HG02885 (cell line): ENCODE measurements around the gene ENOX1.
A peak's percentile ranks its signal among the peaks of the same experiment; 100 is the strongest.

ENCODE experiments used
- ATAC-seq: cut with Tn5 transposase; IDR thresholded peaks from one replicate; pipeline ENCODE4 v1.9.1; 2021; ENCODE audit warnings: mild to moderate bottlenecking; ENCODE audit not compliant: unreplicated experiment, poor library complexity

The ENOX1 gene

DNA sequence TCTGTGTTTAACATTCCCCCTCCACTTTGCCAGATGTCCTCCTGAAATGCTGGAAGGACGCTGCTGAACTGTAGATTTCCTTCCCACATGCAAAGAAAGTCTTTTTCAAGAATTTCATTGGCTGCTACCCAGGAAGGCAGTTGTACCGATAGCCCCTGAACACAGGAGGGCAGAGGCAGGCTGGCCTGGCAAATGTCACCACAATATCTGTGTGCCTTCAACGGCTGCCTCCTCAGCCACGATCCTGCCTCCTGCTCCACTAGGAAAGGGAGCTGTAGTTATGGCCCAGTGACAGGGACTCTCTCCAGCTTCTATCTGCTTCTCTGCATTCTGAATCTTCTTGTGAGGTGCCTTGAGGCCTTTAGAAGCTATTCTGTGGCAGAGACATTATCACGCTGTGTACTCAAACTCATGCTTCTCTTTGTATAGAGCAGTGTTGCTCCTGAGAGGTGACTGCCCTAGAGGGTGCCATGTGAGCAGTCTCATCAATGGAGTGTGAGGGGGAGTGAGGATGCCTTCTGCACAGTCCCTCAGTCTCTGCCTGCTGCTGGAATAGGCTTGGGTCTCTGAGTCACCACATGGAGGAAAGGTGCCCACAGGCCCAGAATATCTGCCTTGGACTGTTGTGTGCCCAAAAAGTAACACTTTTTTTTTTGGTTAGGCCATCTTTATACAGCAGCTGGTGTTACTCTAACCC, 483.6 kb downstream of the ENOX1 start:
- ATAC-seq, result peak; percentile 55

DNA sequence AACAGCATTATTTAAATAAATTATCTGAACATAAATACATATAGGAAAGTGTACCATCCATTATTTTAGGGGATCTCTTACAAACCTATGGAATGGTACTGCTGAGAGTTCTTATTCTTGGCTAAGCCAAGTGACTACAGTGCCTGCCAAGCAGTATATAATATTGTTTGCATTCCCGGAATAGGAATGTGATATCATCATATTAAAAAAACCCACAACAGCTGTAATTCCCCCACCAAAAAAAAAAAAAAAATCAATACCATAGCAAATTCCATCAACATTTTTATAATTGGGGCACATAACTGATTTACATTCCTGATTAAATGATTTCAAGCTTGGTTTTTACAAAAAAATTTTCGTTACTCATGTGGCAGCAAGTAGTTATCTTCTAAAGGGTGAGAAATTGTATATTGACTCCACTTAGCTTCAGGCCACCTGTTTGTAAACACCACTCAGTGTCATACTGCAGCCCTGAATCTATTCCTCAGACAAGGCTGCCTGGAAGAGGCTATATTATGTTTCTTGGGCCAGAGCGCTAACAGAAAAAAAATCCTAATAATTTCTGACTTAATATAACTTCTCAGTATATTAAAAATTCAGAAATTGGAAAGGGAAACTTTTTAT, 485.3 kb downstream of the ENOX1 start:
- ATAC-seq, result no peak

DNA sequence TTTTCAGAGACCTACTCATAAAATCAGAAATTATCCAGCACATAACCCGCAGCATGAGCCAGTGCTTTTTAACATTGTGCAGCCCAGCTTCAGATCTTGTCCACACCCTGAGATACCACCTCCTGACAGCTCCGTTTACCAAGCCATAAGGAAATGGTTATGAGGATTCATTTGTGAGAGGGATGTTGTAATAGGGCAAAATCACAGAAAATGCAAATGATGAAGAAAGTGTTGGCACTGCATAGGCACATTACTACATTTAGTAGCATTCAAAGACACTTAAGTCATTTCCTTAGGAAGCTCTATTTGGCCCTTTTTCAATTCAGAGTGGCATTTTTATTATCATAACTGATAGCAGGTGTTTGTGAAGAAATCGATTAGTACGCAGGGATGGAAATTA, 485.9 kb downstream of the ENOX1 start:
- ATAC-seq, result no peak

DNA sequence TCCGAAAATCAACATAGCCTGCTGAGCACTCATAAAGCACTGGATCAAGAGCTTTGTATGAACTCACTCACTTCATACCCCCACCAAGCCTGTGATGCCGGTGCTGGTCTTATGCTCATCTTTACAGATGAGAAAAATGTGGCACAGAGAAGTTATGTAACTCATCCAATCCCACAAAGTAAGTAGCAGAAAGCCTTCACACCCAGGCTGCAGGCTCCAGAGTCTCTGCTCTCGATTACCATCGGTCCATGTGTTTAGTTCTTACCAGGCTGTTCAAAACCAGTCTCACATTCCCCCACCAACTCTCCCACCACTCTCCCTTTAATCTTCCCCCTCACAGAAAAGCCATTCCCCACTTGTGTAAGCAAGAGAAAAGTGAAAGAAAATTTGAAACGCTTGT, 487.4 kb downstream of the ENOX1 start:
- ATAC-seq, result no peak

DNA sequence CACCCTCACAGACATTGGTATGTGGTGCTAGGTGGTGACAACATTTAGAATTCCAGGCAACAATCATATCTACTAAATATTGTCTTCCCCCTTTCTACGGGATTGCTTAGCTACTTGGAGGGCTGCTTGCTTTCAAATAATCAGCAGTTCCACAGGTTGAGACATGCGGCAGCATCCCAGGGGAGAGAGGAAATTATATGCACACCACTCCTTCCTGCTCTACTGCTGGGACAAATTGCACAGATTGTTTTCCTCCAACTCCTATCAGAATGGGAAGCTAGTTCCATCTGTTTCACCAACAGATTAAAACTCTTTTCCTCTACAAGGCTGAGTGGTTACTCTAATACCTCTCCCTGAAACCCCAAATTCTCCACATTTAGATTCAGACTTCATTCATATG, 488.0 kb downstream of the ENOX1 start:
- no peak for ATAC-seq

DNA sequence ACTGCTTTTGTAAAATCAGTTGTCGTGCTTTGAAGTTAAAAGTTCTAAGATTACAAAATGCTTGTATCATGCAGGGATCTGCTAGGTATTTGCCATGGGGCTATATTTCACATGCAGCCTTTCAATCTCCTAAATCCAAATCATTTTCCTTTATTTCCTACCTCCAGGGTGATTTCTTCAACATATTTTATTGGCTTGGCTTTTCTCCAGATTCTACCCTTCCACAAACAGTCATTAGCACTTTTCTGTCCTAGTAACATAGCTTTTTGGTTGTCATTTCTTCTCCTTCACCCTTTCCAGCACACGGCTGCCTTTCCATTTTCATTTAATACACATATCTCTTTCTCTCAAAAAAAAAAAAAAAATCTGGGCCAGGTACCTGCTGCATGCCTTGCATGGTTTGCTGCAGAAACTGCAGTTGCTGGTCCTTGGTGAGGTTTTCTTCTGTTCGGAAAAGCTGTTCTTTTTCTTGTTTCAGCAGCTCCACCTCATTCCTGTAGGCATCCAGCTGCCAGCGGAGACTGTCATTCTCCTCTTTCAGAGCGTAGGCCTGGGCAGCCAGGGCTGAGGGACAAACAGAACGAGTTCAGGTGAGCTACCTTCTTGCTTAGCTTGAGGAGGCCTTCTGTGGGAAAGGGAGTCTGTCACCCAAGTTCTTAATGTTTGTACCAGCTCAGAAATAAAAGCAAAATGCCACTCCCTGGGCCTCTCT, 488.6 kb downstream of the ENOX1 start:
- no peak for ATAC-seq

DNA sequence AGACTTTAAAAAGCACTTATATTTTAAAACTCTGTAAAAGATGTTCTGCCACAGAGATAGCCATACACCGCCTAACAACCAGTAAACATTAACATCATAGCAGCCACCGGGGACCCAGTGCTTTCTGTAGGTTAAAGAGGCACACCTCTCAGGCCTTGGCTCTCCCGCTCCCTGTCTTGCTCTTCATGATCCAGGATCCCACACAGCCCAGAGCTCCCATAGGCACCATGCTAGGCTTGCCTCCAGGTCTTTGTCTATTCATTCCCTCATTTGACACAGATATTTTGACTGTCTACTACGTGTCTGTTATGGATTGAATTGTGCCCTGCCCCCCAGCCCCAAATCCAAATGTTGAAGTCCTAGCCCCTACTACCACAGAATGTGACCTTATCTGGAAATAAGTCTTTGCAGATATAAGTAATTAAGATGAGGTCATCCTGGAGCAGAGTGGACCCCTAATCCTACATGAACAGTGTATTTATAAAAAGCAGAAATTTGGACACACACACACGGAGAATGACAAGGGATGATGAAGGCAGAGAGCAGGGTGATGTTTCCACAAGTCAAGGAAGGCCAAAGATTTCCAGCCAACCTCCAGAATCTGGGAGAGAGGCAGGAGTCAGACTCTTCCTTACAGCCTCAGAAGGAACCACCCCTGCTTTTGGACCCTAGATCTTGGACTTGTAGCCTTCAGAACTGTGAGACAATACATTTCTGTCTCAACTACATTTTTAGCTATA, 490.8 kb downstream of the ENOX1 start:
- ATAC-seq, result no peak

DNA sequence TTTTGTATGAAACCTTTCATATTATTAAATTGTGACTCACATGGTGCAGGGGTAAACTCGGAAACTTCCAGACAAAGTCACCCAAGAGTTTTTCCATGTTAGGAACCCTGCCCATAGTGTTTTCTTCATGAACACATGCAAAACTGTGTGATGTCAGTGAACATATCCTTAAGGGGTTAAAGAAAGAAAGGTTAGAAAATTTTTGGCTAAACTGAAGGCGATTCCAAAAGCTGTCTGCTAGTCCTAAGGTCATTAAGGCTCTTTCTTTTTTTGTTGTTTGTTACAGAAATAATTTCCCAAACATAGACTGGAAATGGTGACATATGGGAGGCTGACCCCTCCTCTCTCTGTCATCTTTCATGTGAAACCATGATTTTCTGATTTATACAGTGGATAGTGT, 491.5 kb downstream of the ENOX1 start:
- no peak for ATAC-seq

DNA sequence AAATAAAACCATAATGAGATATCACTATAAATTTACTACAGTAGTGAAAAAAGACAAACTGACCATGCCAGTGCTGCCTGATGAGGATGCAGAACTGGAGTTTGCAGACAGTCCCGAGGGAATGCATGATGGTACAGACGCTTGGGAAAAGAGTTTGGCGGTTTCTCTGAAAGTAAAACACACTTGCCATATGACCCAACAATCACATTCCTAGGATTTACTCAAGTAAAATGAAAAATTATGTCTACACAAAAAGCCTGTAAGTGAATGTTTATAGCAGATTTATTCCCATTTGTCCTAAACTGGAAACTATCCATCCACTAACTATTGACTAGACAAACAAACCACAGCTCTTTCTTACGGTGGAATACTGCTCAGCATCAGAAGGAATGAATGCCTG, 492.4 kb downstream of the ENOX1 start:
- no peak for ATAC-seq

DNA sequence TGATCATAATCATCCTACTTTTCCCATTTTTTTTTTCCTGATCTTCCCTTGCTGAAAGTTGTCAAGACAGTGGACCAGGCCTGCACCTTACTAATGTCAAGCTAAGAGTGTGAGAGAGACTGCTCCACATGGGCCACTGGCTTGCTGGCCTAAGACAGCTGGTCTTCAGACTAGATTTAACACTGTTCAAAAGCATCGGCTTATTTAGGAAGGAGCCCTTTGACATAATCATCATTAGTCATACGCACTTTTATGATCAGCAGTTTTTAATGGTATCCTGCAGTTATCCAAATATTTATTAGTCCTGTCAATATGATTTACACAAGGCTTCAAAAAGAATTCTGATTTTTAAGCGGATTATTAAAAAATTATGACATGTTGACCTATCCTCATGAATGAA, 492.8 kb downstream of the ENOX1 start:
- no peak for ATAC-seq

DNA sequence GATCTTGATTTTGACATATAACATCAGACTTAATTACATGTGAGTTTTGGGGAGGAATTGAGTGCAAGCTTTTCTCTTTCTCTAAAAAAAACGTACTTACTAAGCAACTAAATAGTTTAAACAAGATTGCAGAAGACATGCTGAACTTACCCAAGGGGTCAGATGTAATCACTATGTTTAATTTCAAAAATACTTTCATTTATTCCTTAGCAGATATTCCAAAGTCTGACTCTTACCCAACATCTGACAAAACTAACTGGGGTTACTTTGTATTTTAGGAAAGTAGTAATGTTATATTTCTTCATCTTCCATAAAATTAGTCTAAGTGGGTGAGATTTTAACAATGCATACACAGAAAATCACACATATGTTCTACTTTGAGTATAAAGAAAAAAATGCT, 493.2 kb downstream of the ENOX1 start:
- ATAC-seq, result no peak

DNA sequence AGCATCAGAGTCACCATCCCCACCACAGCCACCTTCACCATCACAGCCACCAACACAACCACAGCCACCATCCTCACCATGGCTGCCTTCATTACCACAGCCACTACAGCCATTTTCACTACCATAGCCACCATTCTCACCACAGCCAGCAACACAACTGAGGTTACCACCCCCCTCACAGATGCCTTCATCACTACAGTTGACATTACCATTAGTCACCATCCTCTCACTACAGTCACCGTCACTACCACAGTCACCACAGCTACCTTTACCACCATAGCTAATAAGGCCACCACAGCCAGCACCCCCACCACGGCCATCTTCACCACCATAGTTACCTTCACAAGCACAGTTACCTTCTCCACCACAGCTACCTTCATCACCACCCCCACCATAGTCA, 493.8 kb downstream of the ENOX1 start:
- ATAC-seq, result no peak

DNA sequence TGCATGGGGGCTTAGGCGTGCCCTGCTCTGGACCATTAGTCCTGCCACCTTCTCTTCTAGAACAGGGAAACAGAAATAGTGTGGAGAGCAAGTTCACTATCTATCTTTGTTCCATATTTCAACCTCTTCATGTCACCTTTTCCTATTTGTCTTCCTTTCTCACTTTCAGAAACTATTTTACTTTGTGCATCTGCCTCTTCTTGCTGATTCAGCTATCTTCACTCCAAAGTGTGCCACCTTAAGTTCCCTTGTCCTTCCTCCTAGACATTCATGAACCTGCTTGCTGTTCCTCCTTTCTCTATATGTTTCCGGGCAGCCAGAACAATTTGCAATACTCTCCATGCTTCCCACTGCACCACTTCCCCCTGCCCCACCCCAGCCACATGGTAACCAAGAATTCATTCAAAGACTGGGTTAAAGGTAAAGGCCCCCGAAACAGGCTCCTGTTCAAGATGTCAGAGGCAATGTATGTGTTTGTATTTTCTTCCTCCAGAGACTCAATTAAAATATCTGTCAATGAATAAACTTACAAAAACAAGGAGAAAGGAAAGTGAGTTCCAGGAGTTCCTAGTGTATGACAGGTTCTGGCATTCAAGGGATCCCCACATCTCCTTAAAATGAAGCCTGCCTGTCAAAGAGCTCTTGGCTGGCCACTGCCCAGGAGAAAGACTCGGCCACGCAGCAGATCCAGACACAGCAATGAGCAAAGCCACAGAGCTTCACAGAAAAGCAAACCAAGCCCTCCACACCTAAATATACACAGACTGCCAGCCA, 495.3 kb downstream of the ENOX1 start:
- no peak for ATAC-seq

DNA sequence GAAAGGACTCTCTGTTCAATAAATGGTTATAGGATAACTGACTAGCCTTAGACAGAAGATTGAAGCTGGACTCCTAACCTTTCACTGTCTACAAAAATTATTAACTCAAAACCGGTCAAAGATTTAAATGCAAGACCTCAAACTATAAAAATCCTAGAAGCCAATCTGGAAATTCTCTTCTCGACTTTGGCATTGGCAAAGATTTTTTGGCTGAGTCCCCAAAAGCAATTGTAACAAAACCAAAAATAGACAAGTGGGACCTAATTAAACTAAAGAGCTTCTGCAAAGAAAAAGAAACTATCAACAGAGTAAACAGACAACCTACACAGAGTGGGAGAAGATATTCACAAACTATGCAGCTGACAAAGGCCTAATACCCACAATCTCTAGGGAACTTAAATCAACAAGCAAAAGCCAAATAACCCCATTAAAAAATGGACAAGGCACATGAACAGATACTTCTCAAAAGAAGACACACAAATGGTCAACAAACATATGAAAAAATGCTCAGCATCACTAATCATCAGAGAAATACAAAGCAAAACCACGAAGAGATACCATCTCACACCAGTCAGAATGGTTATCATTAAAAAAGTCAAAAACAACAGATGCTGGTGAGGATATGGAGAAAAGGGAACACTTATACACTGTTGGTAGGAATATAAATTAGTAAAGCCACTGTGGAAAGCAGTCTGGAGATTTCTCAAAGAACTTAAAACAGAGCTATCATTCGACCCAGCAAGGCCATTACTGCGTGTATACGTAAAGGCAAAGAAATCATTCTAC, 497.1 kb downstream of the ENOX1 start:
- ATAC-seq, result no peak

DNA sequence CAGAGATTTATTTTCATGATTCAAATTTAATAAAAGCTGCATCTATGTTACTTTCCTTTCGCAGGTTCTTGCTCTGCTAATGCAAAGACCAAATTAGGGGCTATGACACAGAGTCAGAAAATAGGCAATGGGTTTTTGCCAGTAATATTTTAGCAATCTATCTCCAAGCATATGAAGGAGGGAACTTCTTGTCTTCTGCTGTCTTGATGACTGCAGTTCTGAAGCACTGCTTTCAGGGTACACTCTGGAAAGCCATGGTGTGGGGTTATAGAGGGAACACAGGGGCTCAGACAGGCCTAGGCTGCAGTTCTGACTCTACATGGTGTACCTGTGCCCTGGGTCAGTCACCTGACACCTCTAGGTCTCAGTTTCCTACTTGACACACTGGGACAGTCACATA, 500.0 kb downstream of the ENOX1 start:
- no peak for ATAC-seq

DNA sequence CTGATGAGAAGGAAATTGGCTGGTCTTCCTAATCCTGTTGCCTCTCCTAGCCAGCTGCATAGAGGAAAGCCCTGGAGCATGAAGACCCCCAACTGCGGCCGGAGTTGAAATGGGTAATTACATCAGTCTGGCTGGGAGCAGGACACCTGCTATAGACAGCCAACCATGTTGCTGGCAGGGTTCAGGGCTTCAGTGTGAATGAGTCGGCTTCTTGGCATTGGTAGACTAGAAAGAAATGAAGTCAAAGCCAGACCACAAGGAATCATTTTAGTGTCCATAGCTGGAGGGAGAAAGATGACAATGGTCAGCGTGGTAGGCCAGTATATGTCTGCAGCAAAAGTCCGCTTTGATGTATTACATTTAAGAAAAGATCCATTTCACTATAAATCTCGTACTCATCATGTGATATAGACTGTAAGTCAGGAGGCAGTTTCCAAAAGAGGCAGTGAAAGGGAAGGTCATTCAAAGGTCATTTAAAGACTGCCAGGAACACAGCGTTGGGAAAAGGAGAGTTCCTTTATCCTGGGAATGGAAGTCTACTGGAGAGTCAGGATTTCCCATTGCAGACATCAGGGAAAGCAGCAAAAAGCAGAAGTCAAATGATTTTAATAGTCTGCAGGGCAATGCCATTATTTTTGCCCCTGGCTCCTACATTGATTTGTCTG, 500.7 kb downstream of the ENOX1 start:
- ATAC-seq, result no peak

DNA sequence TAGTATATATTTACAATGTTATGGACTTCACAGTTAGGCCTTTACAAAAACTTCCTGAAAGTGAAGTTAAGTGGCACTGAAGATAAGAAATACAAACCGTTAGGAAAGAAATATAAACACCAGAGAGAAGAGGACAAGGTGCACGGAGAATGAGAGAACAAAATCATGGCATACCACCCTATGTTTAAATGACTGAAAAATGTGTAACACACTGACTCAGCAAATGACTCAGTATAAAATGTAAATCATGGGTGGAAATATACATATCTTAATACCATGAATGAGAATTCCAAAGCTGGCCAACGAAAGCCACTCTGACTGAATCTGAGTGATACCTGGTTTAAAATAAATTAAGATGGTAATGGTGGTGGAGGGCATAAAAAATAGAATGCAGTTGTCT, 502.6 kb downstream of the ENOX1 start:
- ATAC-seq, result no peak

DNA sequence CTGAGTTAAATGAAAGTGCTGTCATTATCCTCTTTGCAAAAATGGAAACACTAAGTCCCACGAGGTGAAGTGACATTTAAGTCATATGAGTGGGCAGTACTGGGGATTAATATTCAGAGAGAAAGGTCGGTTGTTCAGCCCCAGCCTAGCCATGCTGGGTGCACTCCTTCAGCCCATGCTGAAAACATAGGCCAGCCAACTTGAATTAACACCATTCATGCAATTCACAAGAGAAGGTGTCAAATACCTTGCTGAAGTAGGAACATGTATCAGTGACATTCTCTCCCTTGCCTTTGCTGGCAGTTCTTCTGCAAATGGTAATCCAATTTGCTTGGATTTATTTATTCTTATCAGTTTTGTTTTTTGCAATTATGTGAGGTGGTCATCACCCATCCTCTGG, 507.1 kb downstream of the ENOX1 start:
- ATAC-seq, result no peak

DNA sequence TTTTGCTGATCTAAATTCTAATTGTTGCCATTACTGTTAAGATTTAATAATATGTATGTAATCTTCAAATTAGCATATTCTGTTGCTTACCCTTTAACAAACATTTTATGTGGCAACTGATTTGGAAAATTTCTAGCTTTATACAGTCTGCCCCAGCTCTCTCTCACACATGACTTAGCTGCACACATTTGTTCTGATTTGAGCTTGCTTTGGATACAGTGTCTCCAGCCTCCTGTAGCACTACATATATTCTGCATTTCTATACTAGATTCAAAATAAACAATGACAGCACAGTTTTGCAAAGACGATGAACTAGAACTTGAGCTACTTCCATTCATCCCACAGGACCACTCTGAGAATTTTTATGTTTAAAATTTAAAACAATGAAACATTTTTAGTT, 508.6 kb downstream of the ENOX1 start:
- no peak for ATAC-seq
